Putamen (tissue), 1 donor: ENCODE results near the gene PPP2R1B.
"Not testable (repeated sequence)": the region's sequence is repeated elsewhere in the genome, so short reads cannot be mapped to it uniquely, and the experiment has no call there.

Experiments used
- DNase-seq: peaks from one replicate; pipeline ENCODE4 v3.0.0-alpha.2; 2016; ENCODE audit warnings: low spot score

The PPP2R1B gene

GRCh38 chr11:111782109-111782741 is 16.0 kb upstream of the PPP2R1B start:
- no peak for DNase-seq

- no peak for DNase-seq
Observed at GRCh38 chr11:111779118-111779517, 12.9 kb upstream of the PPP2R1B start.

DNA sequence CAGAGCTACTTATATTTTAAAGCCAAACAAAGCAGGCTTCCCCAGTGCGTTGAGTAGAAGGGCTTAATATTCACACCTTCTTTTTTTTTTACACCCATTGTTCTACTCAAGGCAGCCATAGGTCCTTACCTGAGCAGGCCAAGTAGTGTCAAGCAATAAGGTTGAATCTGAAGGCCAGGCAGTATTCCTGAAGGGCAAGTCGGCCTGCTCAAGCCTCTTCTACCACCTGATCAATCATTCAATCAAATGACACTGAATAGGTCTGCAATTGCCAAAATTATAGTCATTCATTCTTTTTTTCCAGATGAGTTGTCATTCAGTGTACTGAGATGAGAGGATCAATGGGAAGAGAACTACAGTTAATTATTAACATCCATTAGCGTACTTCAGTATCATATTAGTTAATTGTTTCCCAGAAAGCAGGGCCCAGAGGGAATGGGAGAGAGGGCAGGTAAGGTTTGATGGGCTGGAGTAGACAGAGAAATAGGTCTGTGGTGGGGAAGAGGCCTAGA is 11.9 kb upstream of the PPP2R1B start:
- DNase-seq, result no peak

DNA sequence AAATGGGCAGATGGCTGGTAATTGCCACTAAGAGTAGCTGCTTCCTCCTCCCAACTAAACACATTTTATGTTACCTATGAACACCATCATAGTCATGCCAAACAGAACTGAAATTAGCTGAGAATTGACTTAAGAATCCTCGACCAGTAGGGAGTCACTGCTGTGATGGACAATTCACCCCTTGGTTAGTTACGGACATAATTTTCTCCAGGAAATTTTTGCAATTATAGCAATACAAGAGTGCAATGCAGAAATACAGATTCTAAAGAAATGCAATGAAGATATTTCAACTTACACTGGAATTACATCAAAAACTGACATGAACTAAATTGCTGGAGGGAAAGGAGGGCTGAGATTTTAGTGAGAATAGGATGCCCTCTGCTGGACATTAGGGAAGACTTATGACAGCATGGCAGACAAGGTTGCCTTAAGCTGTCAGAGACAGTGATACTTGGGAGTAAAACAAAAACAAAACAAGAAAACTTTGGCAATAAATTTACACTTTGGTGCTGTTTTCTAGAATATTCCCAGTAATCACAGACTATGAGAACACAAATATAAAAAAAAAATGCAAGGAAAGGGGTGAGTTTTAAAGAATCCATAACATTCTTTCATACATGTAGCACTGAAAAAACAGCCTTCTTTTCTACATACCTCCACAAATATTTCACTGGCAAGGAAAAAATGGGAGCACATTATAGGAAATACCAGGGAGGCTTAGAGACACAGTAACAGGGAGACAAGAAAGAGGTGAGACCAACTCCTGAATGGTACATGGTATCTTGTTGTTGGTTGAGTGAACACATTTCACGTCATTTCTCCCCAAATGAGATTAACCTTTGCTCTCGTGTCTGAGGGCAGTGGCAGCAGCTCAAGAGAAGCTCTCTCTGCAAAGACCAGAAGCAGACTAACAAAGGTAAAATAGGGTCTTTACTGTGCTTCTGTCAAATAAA is 11.2 kb upstream of the PPP2R1B start:
- DNase-seq, result peak; percentile 86

DNA sequence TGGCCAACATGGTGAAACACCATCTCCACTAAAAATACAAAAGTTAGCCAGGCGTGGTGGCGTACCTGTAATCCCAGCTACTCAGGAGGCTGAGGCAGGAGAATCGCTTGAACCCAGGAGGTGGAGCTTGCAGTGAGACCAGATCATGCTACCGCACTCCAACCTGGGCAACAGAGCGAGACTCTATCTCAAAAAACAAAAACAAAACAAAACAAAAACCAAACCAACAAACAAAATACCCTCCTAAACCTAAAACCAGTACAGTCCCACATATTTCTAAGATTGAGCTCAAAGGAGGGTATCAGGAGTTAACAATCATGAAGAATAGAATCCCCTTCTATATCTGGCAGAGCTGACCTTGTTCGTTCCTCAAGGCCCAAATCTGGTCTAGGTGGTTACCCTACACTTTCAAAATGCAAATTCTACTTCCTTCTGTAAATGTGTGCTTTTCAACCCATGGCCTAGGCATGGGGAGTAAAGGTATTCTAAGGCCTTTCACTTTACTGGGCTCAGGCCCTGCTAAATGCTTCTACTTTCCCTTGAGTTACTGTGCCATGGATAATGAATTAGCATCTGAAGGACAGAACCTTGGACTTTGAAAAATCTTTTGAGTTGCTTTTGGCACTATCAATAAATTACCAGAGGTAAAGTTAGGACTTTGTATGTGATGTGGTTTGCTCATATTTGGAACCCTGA is 10.4 kb upstream of the PPP2R1B start:
- no peak for DNase-seq

DNA sequence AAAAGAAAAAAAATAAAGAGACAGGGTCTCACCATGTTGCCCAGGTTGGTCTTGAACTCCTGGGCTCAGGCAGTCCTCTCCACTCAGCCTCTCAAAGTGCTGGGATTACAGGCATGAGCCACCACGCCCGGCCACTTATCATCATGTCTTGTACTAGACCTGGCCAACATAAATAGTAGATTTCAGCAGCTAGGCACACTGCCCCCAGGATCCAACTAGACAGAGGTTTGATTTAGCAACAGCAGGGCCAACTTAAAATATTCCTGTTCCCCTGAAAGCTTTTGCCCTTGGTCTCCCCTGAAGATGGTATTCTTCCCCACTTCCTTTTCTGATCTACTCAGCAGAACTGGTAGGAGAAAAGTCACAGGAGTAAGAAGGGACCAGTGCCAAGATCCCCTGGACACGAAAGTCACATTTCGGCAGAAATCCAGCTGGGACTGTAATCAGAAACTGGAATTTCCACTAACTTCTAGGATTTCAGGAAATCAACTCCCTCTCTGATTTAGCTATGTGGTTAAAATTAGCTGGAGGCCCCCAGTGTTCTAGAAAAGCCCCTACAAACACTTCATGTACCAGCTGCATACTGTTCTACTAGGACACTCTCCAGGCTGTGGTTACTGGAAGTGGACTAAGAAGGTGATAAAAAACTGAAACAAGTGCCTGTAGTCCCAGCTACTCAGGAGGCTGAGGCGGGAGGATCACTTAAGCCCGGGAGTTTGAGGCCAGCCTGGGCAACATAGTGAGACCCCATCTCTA is 8.9 kb upstream of the PPP2R1B start:
- DNase-seq, result no peak

DNA sequence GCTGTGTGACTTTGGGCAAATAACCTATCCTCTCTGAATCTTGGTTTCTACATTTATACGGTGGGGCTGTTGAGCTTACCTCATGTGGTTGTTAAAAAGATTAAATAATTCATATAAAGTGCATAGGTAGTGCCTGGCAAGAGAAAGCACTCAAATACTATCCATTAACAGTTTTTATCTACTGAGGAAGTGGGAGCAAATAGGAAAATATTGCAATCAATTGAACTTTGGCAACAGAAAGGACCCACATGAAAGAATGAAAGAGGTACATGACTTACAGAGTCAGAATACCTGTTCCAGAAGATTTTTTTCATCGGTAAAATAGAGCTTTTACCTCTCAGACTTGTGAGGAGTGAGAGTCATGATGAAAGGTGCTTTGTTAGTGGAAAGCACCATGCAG is 6.3 kb upstream of the PPP2R1B start:
- DNase-seq, result no peak

GRCh38 chr11:111771205-111771604 is 5.0 kb upstream of the PPP2R1B start:
- not testable (repeated sequence) for DNase-seq

- DNase-seq, result peak; percentile 58
Observed at GRCh38 chr11:111770581-111771134, 4.5 kb upstream of the PPP2R1B start.

DNA sequence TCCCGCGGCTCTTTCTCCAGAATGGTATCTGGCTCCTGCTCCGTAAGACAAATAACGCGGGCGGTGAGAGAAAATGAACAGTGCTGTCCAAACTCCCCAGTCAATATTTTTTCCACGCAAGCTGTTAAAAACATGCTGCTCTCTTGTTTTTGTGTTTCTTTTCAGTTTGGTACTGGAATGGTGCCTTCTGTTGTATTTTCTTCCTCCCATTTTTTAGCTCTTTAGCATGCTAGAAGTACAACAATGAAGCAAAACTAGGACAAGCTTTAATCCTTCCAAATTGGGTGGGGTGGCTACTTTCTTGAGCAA is 599 bp upstream of the PPP2R1B start:
- no peak for DNase-seq

DNA sequence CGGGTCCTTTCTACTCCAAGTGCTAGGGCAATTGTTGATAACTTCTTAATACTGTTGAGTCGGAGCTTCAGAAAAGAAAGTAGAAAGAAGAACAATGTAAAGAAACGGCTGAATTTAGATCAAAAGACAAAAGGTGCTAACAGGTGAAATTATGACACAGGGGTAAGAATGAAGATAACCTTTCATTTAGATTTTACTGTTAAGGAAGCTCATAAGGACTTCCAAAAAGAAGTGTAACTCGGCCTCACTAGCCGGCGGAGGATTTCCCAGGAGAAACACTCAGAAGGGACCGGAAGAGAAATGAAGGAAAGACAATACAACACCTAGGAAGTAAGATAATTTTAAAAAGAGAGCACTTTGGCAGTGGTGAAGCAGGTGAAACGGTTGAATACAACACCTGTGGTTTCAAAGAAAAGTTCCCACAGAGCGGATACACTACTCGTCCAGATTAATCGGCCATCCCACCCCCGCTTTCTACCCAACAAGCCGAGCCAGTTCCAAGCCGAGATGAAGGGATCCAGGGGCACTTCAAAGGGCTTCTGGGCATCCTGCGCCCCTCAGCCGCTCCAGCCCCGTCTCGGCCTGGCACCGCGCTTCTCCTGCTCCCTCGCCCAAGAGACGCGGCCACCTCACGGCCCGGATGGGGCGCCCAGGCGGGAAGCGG is 737 bp downstream of the PPP2R1B start:
- DNase-seq, result no peak

DNA sequence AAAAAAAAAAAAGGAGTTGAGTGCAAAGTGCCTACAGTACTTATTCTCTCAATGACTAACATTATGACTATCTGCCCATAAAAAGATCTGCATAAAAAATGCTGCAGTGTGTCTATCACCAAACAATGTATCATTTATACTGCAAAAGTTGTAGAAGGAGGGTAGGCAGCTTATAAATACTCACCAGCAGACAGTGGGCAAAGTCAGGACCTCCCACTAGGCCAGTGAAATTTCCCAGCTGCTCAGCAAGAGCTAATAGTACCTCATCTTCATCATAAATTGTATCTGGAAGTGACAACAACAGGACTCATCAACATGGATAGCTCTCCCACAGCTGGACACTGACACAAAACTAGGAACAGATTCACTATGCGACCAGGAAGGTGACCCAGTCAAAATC is 1.6 kb downstream of the PPP2R1B start:
- DNase-seq, result no peak

GRCh38 chr11:111762981-111763643 is 3.1 kb downstream of the PPP2R1B start:
- DNase-seq, result no peak

GRCh38 chr11:111762526-111762925 is 3.7 kb downstream of the PPP2R1B start:
- no peak for DNase-seq

- DNase-seq, result no peak
Observed at GRCh38 chr11:111761036-111761435, 5.2 kb downstream of the PPP2R1B start.

DNA sequence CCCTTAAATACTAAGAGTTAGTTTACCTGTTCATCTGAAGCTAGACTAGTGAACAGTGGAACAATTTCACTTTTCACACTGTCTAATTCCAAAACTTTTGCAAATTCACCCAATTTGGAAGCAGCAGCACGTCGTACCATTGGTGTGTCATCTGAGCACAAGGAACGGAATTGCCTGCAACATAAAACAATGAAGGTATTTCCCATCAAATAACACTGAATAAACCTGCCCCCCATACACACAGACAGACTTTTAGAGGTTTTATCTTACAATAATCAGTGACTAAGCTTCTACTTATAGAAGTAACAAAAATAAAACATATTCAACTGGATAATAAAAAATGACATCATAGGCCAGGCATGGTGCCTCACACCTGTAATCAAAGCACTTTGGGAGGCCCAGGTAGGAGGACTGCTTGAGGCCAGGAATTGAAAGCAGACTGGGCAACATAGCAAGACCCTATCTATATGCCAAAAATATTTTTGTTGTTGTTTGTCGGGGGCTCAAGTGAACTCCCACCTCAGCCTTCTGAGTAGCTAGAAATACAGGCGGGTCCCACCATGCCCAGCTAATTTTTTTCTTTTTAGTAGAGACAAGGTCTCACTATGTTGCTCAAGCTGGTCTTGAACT is 6.3 kb downstream of the PPP2R1B start:
- no peak for DNase-seq

DNA sequence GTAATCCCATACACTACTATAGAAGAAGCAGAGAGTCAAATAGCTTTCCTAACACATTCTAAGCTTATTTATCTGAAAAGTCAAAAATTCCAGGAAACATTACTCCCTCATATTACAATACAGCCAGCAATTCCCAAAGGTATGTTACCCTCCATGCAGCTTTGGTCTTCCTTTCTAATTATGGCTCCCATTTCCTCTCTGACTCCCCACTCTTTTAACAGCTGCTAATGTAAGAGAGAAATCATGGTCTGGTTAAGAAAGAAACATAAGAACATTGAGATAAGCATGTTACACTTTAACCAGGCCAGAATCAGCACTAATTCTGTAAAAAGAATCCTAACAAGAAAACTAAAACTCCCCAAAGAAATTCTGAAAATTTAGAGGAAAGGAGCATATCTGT is 6.8 kb downstream of the PPP2R1B start:
- no peak for DNase-seq

DNA sequence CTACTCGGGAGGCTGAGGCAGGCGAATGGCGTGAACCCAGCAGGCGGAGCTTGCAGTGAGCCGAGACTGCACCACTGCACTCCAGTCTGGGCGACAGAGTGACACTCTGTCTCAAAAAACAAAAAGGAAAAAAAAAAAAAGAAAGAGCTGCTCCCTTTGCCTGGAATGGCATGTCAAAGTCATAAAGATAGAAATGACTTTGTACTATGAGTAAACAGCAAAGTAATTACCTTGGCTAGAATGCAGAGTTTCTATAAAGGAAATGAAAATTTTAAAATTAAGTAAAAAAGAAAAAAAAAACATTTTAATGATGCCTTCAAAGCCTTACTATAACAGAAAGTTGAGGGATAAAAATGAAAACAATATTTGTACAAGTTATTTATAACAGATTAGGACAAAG is 10.1 kb downstream of the PPP2R1B start:
- no peak for DNase-seq

DNA sequence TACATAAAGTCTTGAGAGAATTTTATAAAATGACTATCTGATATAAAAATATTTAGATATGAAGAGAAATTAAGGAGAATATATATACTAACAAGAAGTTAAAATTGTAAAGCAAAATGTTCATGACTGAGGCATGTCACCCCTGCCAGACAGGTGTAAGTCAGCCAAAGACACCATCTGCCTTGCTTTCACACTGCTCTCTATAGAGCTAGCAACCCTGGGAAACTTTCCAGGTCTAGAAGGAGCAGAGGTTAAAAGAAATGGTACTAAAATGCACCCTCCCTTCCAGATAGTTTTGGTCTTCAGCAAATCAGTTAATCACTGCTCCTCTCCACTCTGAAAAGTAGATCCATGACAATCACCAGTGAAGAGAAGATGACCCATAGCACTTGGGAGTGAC is 16.5 kb downstream of the PPP2R1B start:
- DNase-seq, result no peak
